GM21515 (cell line): Measurements from ENCODE around the gene ABCD4.
"Not testable (repeated sequence)": the region's sequence is repeated elsewhere in the genome, so short reads cannot be mapped to it uniquely, and the experiment has no call there.

Experiments used
- ATAC-seq: cut with Tn5 transposase; IDR thresholded peaks from one replicate; pipeline ENCODE4 v1.9.1; 2021; ENCODE audit not compliant: unreplicated experiment

Gene ABCD4

GRCh38 chr14:74308695-74309094 lies 6.0 kb upstream of the ABCD4 start:
- ATAC-seq = no peak

GRCh38 chr14:74302152-74302628 lies 544 bp downstream of the ABCD4 start:
- peak; percentile 43 for ATAC-seq

GRCh38 chr14:74301594-74302151 lies 1.1 kb downstream of the ABCD4 start:
- no peak for ATAC-seq

GRCh38 chr14:74299061-74299545 lies 3.6 kb downstream of the ABCD4 start:
- no peak for ATAC-seq

GRCh38 chr14:74297986-74298385 lies 4.7 kb downstream of the ABCD4 start:
- no peak for ATAC-seq

GRCh38 chr14:74296037-74296467 lies 6.7 kb downstream of the ABCD4 start:
- no peak for ATAC-seq

GRCh38 chr14:74293606-74294005 lies 9.1 kb downstream of the ABCD4 start:
- ATAC-seq = no peak

- ATAC-seq = no peak
Observed at GRCh38 chr14:74292061-74292460, 10.7 kb downstream of the ABCD4 start.

- no peak for ATAC-seq
Observed at GRCh38 chr14:74290415-74290814, 12.3 kb downstream of the ABCD4 start.

- no peak for ATAC-seq
Observed at GRCh38 chr14:74289801-74290200, 12.9 kb downstream of the ABCD4 start.

GRCh38 chr14:74286736-74287135 lies 16.0 kb downstream of the ABCD4 start:
- ATAC-seq = no peak

GRCh38 chr14:74281069-74281468 lies 21.7 kb downstream of the ABCD4 start:
- ATAC-seq = no peak

- no peak for ATAC-seq
Observed at GRCh38 chr14:74278080-74278479, 24.7 kb downstream of the ABCD4 start.

- no peak for ATAC-seq
Observed at GRCh38 chr14:74275241-74275841, 27.4 kb downstream of the ABCD4 start.

GRCh38 chr14:74271365-74271764 lies 31.4 kb downstream of the ABCD4 start:
- no peak for ATAC-seq

GRCh38 chr14:74270382-74271177 lies 32.2 kb downstream of the ABCD4 start:
- ATAC-seq = not testable (repeated sequence)

- no peak for ATAC-seq
Observed at GRCh38 chr14:74267588-74267987, 35.1 kb downstream of the ABCD4 start.

GRCh38 chr14:74265301-74265965 lies 37.3 kb downstream of the ABCD4 start:
- ATAC-seq = no peak

GRCh38 chr14:74263921-74264320 lies 38.8 kb downstream of the ABCD4 start:
- ATAC-seq = no peak

- ATAC-seq = no peak
Observed at GRCh38 chr14:74263181-74263580, 39.6 kb downstream of the ABCD4 start.

- no peak for ATAC-seq
Observed at GRCh38 chr14:74262076-74262475, 40.7 kb downstream of the ABCD4 start.
